WTC11 (cell line): Measurements from ENCODE around the gene ZSWIM6. TPM values are rescaled to one million over a fixed set of nuclear protein-coding genes. Genes with fewer than 3 reads are reported as not detected.

ENCODE experiments used
- ATAC-seq: fragments of 200-7000 bp; cut with Tn5 transposase; 2 replicates; pipeline ENCODE4 v1.10.0; 2021; ENCODE audit warnings: mild to moderate bottlenecking, moderate library complexity
- CTCF ChIA-PET: fragments of 300-600 bp; sonication (Branson Sonifier 250); formaldehyde crosslinking; loops from one replicate; lab custom pipeline; 2021; ENCODE audit warnings: antibody characterized with exemption; lab: Charles Lee
- POLR2A ChIA-PET: fragments of 350-600 bp; sonication (Branson Sonifier 250); formaldehyde crosslinking; loops from one replicate; lab custom pipeline; 2021; ENCODE audit warnings: antibody characterized with exemption; lab: Charles Lee
- DNase-seq: peaks from one replicate; pipeline ENCODE4 v3.0.0; 2021; ENCODE audit warnings: low spot score
- H3K27ac Mint-ChIP-seq: 2 replicates; pipeline ENCODE4 v1.8.0; 2021; ENCODE audit warnings: mixed read lengths
- H3K27me3 Mint-ChIP-seq: 2 replicates; pipeline ENCODE4 v1.8.0; 2021; ENCODE audit warnings: low read depth, mild to moderate bottlenecking, moderate library complexity, mixed read lengths
- H3K36me3 Mint-ChIP-seq: 2 replicates; pipeline ENCODE4 v1.8.0; 2021; ENCODE audit warnings: mixed read lengths
- H3K4me1 Mint-ChIP-seq: 2 replicates; pipeline ENCODE4 v1.8.0; 2022; ENCODE audit warnings: mixed read lengths
- H3K4me3 Mint-ChIP-seq: 2 replicates; pipeline ENCODE4 v1.8.0; 2021; ENCODE audit warnings: mild to moderate bottlenecking, moderate library complexity, mixed read lengths
- H3K9me3 Mint-ChIP-seq: 2 replicates; pipeline ENCODE4 v1.8.0; 2021; ENCODE audit warnings: mixed read lengths
- ATF1 ChIP-seq: sonication (generic); formaldehyde crosslinking; IDR thresholded peaks from 2 replicates; pipeline ENCODE4 v1.8.1; 2023; ENCODE audit warnings: mild to moderate bottlenecking, moderate library complexity, missing genetic modification reagents
- ATF6 ChIP-seq: sonication (generic); formaldehyde crosslinking; IDR thresholded peaks from 2 replicates; pipeline ENCODE4 v1.8.1; 2023; ENCODE audit warnings: mild to moderate bottlenecking, missing genetic modification reagents
- CTCF ChIP-seq: fragments of 200-600 bp; IDR thresholded peaks from 2 replicates; pipeline ENCODE4 v1.8.0; 2022; ENCODE audit warnings: antibody characterized with exemption
- E2F5 ChIP-seq: sonication (generic); formaldehyde crosslinking; IDR thresholded peaks from 2 replicates; pipeline ENCODE4 v1.8.1; 2022; ENCODE audit warnings: mild to moderate bottlenecking, moderate library complexity, missing genetic modification reagents
- ESRRA ChIP-seq: sonication (generic); formaldehyde crosslinking; IDR thresholded peaks from 2 replicates; pipeline ENCODE4 v1.8.1; 2022; ENCODE audit warnings: mild to moderate bottlenecking, missing genetic modification reagents, borderline replicate concordance
- GABPB1 ChIP-seq: sonication (generic); formaldehyde crosslinking; IDR thresholded peaks from 2 replicates; pipeline ENCODE4 v1.8.1; 2023; ENCODE audit warnings: mild to moderate bottlenecking, missing genetic modification reagents
- KAT7 ChIP-seq: sonication (generic); formaldehyde crosslinking; IDR thresholded peaks from 2 replicates; pipeline ENCODE4 v1.8.1; 2023; ENCODE audit warnings: missing genetic modification reagents, mild to moderate bottlenecking, borderline replicate concordance
- NFATC4 ChIP-seq: fragments of 250-450 bp; sonication (Bioruptor Pico); IDR thresholded peaks from 2 replicates; pipeline ENCODE4 v1.9.0; 2021; ENCODE audit warnings: mild to moderate bottlenecking
- NR3C1 ChIP-seq: sonication (generic); formaldehyde crosslinking; conservative IDR thresholded peaks from 2 replicates; pipeline ENCODE4 v1.8.1; 2023; ENCODE audit warnings: low read depth, mild to moderate bottlenecking, missing genetic modification reagents
- PREB ChIP-seq: sonication (generic); formaldehyde crosslinking; IDR thresholded peaks from 2 replicates; pipeline ENCODE4 v1.8.1; 2022; ENCODE audit warnings: mild to moderate bottlenecking, missing genetic modification reagents, moderate library complexity, borderline replicate concordance
- SMAD3 ChIP-seq: sonication (generic); formaldehyde crosslinking; IDR thresholded peaks from 2 replicates; pipeline ENCODE4 v1.8.0; 2022; ENCODE audit warnings: missing genetic modification reagents, mild to moderate bottlenecking, borderline replicate concordance
- TCF7 ChIP-seq: sonication (generic); formaldehyde crosslinking; IDR thresholded peaks from 2 replicates; pipeline ENCODE4 v1.8.0; 2022; ENCODE audit warnings: mild to moderate bottlenecking, low read depth, missing genetic modification reagents, moderate library complexity
- TEAD4 ChIP-seq: sonication (generic); formaldehyde crosslinking; IDR thresholded peaks from 2 replicates; pipeline ENCODE4 v1.8.0; 2022; ENCODE audit warnings: mild to moderate bottlenecking, missing genetic modification reagents
- ZBTB21 ChIP-seq: sonication (generic); formaldehyde crosslinking; IDR thresholded peaks from 2 replicates; pipeline ENCODE4 v1.8.1; 2023; ENCODE audit warnings: mild to moderate bottlenecking, missing genetic modification reagents, borderline replicate concordance
- ZMAT4 ChIP-seq: fragments of 250-450 bp; sonication (Bioruptor Pico); IDR thresholded peaks from 2 replicates; pipeline ENCODE4 v1.9.0; 2021; ENCODE audit warnings: mild to moderate bottlenecking
- ZNF121 ChIP-seq: sonication (generic); formaldehyde crosslinking; IDR thresholded peaks from 2 replicates; pipeline ENCODE4 v1.8.0; 2023; ENCODE audit warnings: missing genetic modification reagents
- ZNF219 ChIP-seq: sonication (generic); formaldehyde crosslinking; IDR thresholded peaks from 2 replicates; pipeline ENCODE4 v1.8.0; 2023; ENCODE audit warnings: missing genetic modification reagents, mild to moderate bottlenecking, borderline replicate concordance
- ZNF423 ChIP-seq: fragments of 250-450 bp; sonication (Bioruptor Pico); IDR thresholded peaks from 2 replicates; pipeline ENCODE4 v2.1.2; 2022; ENCODE audit warnings: mild to moderate bottlenecking, moderate library complexity
- total RNA-seq: library from RNA; stranded (reverse); gene quantifications from 3 replicates; pipeline ENCODE4 v1.2.3, GENCODE V29; 2021
- TF ChIP-seq, protein P1 (sequence below): sonication (generic); formaldehyde crosslinking; conservative IDR thresholded peaks from 2 replicates; pipeline ENCODE4 v1.8.1; 2022; ENCODE audit warnings: mild to moderate bottlenecking, missing genetic modification reagents
- TF ChIP-seq, protein P2 (sequence below): sonication (generic); formaldehyde crosslinking; IDR thresholded peaks from 2 replicates; pipeline ENCODE4 v1.8.1; 2022; ENCODE audit warnings: missing genetic modification reagents, borderline replicate concordance

Gene ZSWIM6
- total RNA-seq, 1 experiment from 2014 or later, result 12.5 TPM

GRCh38 chr5:61416420-61416819 is 84.4 kb downstream of the ZSWIM6 start (continued):
- no peak for TF ChIP-seq GABPB1 (CRISPR knock-in tag)

- no peak for DNase-seq
- no peak overlapping the region for H3K27ac Mint-ChIP-seq
- TF ChIP-seq E2F5 (CRISPR knock-in tag) (no peak), PREB (CRISPR knock-in tag) (no peak), CTCF (no peak), NR3C1 (CRISPR knock-in tag) (no peak), ZBTB21 (no peak), ZMAT4 (CRISPR knock-in tag) (no peak), NFATC4 (no peak), ATF6 (CRISPR knock-in tag) (no peak), KAT7 (CRISPR knock-in tag) (no peak), SMAD3 (CRISPR knock-in tag) (no peak), TCF7 (CRISPR knock-in tag) (no peak), ZNF219 (CRISPR knock-in tag) (no peak), ESRRA (no peak), ATF1 (no peak), ZNF121 (no peak), ZNF423 (no peak), TEAD4 (no peak)
- TF ChIP-seq, protein P1, sequence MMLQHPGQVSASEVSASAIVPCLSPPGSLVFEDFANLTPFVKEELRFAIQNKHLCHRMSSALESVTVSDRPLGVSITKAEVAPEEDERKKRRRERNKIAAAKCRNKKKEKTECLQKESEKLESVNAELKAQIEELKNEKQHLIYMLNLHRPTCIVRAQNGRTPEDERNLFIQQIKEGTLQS (CRISPR knock-in tag), result no peak
- TF ChIP-seq, protein P2, sequence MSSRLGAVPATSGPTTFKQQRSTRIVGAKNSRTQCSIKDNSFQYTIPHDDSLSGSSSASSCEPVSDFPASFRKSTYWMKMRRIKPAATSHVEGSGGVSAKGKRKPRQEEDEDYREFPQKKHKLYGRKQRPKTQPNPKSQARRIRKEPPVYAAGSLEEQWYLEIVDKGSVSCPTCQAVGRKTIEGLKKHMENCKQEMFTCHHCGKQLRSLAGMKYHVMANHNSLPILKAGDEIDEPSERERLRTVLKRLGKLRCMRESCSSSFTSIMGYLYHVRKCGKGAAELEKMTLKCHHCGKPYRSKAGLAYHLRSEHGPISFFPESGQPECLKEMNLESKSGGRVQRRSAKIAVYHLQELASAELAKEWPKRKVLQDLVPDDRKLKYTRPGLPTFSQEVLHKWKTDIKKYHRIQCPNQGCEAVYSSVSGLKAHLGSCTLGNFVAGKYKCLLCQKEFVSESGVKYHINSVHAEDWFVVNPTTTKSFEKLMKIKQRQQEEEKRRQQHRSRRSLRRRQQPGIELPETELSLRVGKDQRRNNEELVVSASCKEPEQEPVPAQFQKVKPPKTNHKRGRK (CRISPR knock-in tag), result no peak
- TF ChIP-seq, all 79 proteins: peak for 0
- ChIA-PET CTCF (no interaction called here), POLR2A (no interaction called here)
- Mint-ChIP-seq H3K36me3 (peaks cover 6% of the 10 kb centered on the region), H3K27me3 (no peaks in the 10 kb centered on the region), H3K4me1 (peaks cover 49% of the 10 kb centered on the region), H3K4me3 (no peak overlapping the region), H3K9me3 (peaks cover 7% of the 10 kb centered on the region)
- no peak for ATAC-seq
Measured at GRCh38 chr5:61417340-61417739, 85.3 kb downstream of the ZSWIM6 start.
